Endothelial cell of umbilical vein (primary cell): ENCODE measurements around the gene SHISA6. TPM values are rescaled to one million over a fixed set of nuclear protein-coding genes. Genes with fewer than 3 reads are reported as not detected.

Experiments used
- BruUV-seq: library from RNA; stranded (reverse); fragments of 400-500 nt; replicated peaks from 2 replicates; lab custom pipeline; 2021; lab: Mats Ljungman, UMichigan
- CTCF ChIA-PET: fragments of 300-600, 350-600 bp; sonication (Branson Sonifier 250); formaldehyde crosslinking; loops from one replicate; lab custom pipeline; 2021; ENCODE audit warnings: antibody characterized with exemption, inconsistent platforms; lab: Charles Lee
- POLR2A ChIA-PET: fragments of 300-600, 350-600 bp; sonication (Branson Sonifier 250); formaldehyde crosslinking; loops from one replicate; lab custom pipeline; 2021; ENCODE audit warnings: antibody characterized with exemption, inconsistent platforms; lab: Charles Lee
- DNase-seq: peaks from one replicate; pipeline ENCODE4 v3.0.0-alpha.2; 2011; ENCODE audit warnings: low read depth, low spot score
- FAIRE-seq: peaks from 2 replicates; lab custom pipeline; 2011; peaks lifted over from hg19 to GRCh38; lab: Jason Lieb, UNC
- H2AFZ ChIP-seq: 2 replicates; pipeline ENCODE4 v1.6.0; 2012; ENCODE audit warnings: low read depth, low read length, control low read depth, inconsistent platforms
- H3K27ac ChIP-seq: 2 replicates; pipeline ENCODE4 v1.5.1; 2011; ENCODE audit warnings: low read depth, mild to moderate bottlenecking, control low read depth, low read length, moderate library complexity; ENCODE audit not compliant: insufficient read depth
- H3K27me3 ChIP-seq, 2 experiments: 2 replicates each; pipeline versions ENCODE4 v1.6.0 to v1.6.1; 2011; ENCODE audit warnings: low read length in 2 of 2, mixed read lengths in 1 of 2; ENCODE audit not compliant: control insufficient read depth in 2 of 2, insufficient read depth in 2 of 2
- H3K36me3 ChIP-seq, 2 experiments: 2 replicates in 1 of 2; 3 replicates in 1 of 2; pipeline ENCODE4 v1.5.1; 2011; ENCODE audit warnings: low read length in 2 of 2, mild to moderate bottlenecking in 1 of 2, moderate library complexity in 1 of 2; ENCODE audit not compliant: control insufficient read depth in 2 of 2, insufficient read depth in 2 of 2; ENCODE audit errors: extremely low read depth in 1 of 2
- H3K4me1 ChIP-seq: 3 replicates; pipeline ENCODE4 v1.5.1; 2011; ENCODE audit warnings: mild to moderate bottlenecking, low read length; ENCODE audit not compliant: control insufficient read depth, insufficient read depth; ENCODE audit errors: extremely low read depth
- H3K4me2 ChIP-seq: 2 replicates; pipeline ENCODE4 v1.6.1; 2011; ENCODE audit warnings: low read length, control low read depth, mixed read lengths; ENCODE audit not compliant: insufficient read depth
- H3K4me3 ChIP-seq, 3 experiments: fragments of 200-600 bp in 1 of 3; sonication (generic), shearing (Covaris generic) in 1 of 3; replicated peaks in 1 of 3; 2 replicates each; pipeline ENCODE4 v1.5.1; 2011 to 2016; ENCODE audit warnings: control low read depth in 3 of 3, low read length in 3 of 3, mild to moderate bottlenecking in 2 of 3, inconsistent platforms in 1 of 3, low read depth in 1 of 3, moderate library complexity in 1 of 3; ENCODE audit not compliant: insufficient read depth in 1 of 3
- H3K79me2 ChIP-seq: 2 replicates; pipeline ENCODE4 v1.6.0; 2012; ENCODE audit warnings: low read length, inconsistent platforms; ENCODE audit not compliant: control insufficient read depth, insufficient read depth
- H3K9ac ChIP-seq: replicated peaks from 2 replicates; pipeline ENCODE3; 2011; ENCODE audit warnings: low read length, control low read depth; ENCODE audit not compliant: insufficient read depth; ENCODE audit errors: extremely low read depth
- H3K9me1 ChIP-seq: replicated peaks from 3 replicates; pipeline ENCODE4 v1.6.0; 2011; ENCODE audit warnings: mild to moderate bottlenecking, low read length; ENCODE audit not compliant: control insufficient read depth, insufficient read depth; ENCODE audit errors: extremely low read depth
- H3K9me3 ChIP-seq: replicated peaks from 2 replicates; pipeline ENCODE4 v1.5.1; 2012; ENCODE audit warnings: low read length, inconsistent platforms; ENCODE audit not compliant: control insufficient read depth, insufficient read depth
- H4K20me1 ChIP-seq: replicated peaks from 2 replicates; pipeline ENCODE3; 2011; ENCODE audit warnings: mild to moderate bottlenecking, low read length; ENCODE audit not compliant: control insufficient read depth, insufficient read depth; ENCODE audit errors: extremely low read depth
- EZH2 ChIP-seq: IDR thresholded peaks from 2 replicates; pipeline ENCODE4 v1.6.1; 2012; ENCODE audit warnings: borderline replicate concordance, low read depth, mild to moderate bottlenecking, moderate library complexity, low read length, inconsistent platforms; ENCODE audit not compliant: severe bottlenecking
- FOS ChIP-seq: IDR thresholded peaks from 2 replicates; pipeline ENCODE4 v1.6.1; 2011; ENCODE audit warnings: mild to moderate bottlenecking, low read length, moderate library complexity, borderline replicate concordance; ENCODE audit not compliant: insufficient read depth
- GATA2 ChIP-seq: IDR thresholded peaks from 2 replicates; pipeline ENCODE4 v1.7.0; 2011; ENCODE audit warnings: low read depth, mild to moderate bottlenecking, moderate library complexity, mixed read lengths, low read length; ENCODE audit not compliant: insufficient read length, insufficient read depth
- JUN ChIP-seq: IDR thresholded peaks from 2 replicates; pipeline ENCODE4 v1.6.1; 2011; ENCODE audit warnings: borderline replicate concordance, low read depth; ENCODE audit not compliant: insufficient read length, insufficient read depth
- MAX ChIP-seq: IDR thresholded peaks from 2 replicates; pipeline ENCODE4 v1.6.1; 2011; ENCODE audit not compliant: insufficient read depth, insufficient read length
- MYC ChIP-seq: IDR thresholded peaks from one replicate; pipeline ENCODE4 v1.6.1; 2011; ENCODE audit warnings: mild to moderate bottlenecking, low read depth, low read length
- POLR2A ChIP-seq: IDR thresholded peaks from 2 replicates; pipeline ENCODE4 v1.6.1; 2012; ENCODE audit warnings: low read depth, mild to moderate bottlenecking, control low read depth, low read length
- POLR2AphosphoS5 ChIP-seq: IDR thresholded peaks from 2 replicates; pipeline ENCODE4 v1.6.1; 2012; ENCODE audit warnings: low read depth, mild to moderate bottlenecking, control low read depth, low read length, moderate library complexity; ENCODE audit not compliant: insufficient read depth
- dilution Hi-C: fragments of 300-500 bp; cut with MboI; formaldehyde crosslinking; loops from one replicate; pipeline ENCODE4 v1.15.0; 2019; ENCODE audit warnings: low sequenced_read_pairs; ENCODE audit not compliant: extremely low pct_ligation_motif_present
- intact Hi-C: fragments of 100-400 bp; cut with micrococcal nuclease; formaldehyde crosslinking; loops from one replicate; pipeline ENCODE4 v1.10.0; 2022
- polyA plus RNA-seq, 4 experiments: library from polyadenylated mRNA; depleted of rRNA in 3 of 4; stranded (reverse) in 3 of 4; unstranded in 1 of 4; fragments of >200 nt; gene quantifications; 2 replicates each; pipeline versions ENCODE4 v1.2.1 to v1.2.3, GENCODE V29; 2011 to 2012; ENCODE audit warnings: missing spikeins in 1 of 4
- total RNA-seq: library from RNA; stranded (reverse); gene quantifications from 2 replicates; pipeline ENCODE4 v1.2.3, GENCODE V29; 2021
- TF ChIP-seq, protein P1 (sequence below), 2 donors: IDR thresholded peaks; 1 replicate in 1 of 2; 2 replicates in 1 of 2; pipeline ENCODE4 v1.5.1; 2011; ENCODE audit warnings: low read length in 2 of 2, mild to moderate bottlenecking in 2 of 2, moderate library complexity in 2 of 2, control low read depth in 1 of 2, inconsistent platforms in 1 of 2, low read depth in 1 of 2; ENCODE audit not compliant: insufficient read depth in 1 of 2; ENCODE audit errors: extremely low read depth in 1 of 2

Gene SHISA6
- total and polyA plus RNA-seq, 2 donors (not counting 3 experiments of a cell fraction or from before 2014, with no cell fraction given) = not detected

DNA sequence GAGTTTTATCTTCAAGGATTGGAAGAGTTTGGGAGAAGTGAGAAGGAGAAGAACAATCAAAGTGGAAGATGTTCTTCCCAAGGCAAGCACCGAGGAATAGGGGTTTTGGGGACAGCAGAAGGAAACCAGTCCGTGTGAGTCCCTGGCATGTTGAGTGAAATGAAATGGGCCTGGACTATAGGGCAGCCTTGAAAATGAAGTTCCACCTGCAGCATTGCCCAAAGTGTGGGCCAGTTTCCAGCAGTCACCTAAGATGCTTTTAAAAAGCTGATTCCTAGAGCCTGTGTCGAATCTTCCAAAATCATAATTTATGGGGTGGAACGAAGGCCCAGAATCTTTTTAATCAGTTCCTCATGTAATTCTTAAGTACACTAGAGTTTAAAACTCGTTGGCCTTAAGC lies 297.4 kb downstream of the SHISA6 start:
- Histone ChIP-seq H3K27me3 (no peaks in the 10 kb centered on the region), H3K9ac (no peak overlapping the region), H3K79me2 (no peaks in the 10 kb centered on the region), H2AFZ (no peak overlapping the region), H3K4me3 (no peak overlapping the region), H4K20me1 (no peaks in the 10 kb centered on the region), H3K4me2 (no peak overlapping the region), H3K9me1 (no peaks in the 10 kb centered on the region), H3K27ac (no peak overlapping the region), H3K4me1 (no peaks in the 10 kb centered on the region), H3K36me3 (no peaks in the 10 kb centered on the region), H3K9me3 (peaks cover 8% of the 10 kb centered on the region)
- FAIRE-seq (no peak), DNase-seq (no peak)
- CTCF ChIA-PET = no interaction called here
- POLR2A ChIA-PET = no interaction called here
- dilution Hi-C loops = no loop called here
- intact Hi-C loops = no loop called here
- BruUV-seq = no TSS peak
- TF ChIP-seq FOS (no peak), POLR2A (no peak), GATA2 (no peak), POLR2AphosphoS5 (no peak), MAX (no peak), MYC (no peak), JUN (no peak), EZH2 (no peak)
- TF ChIP-seq, protein P1, sequence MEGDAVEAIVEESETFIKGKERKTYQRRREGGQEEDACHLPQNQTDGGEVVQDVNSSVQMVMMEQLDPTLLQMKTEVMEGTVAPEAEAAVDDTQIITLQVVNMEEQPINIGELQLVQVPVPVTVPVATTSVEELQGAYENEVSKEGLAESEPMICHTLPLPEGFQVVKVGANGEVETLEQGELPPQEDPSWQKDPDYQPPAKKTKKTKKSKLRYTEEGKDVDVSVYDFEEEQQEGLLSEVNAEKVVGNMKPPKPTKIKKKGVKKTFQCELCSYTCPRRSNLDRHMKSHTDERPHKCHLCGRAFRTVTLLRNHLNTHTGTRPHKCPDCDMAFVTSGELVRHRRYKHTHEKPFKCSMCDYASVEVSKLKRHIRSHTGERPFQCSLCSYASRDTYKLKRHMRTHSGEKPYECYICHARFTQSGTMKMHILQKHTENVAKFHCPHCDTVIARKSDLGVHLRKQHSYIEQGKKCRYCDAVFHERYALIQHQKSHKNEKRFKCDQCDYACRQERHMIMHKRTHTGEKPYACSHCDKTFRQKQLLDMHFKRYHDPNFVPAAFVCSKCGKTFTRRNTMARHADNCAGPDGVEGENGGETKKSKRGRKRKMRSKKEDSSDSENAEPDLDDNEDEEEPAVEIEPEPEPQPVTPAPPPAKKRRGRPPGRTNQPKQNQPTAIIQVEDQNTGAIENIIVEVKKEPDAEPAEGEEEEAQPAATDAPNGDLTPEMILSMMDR (IDR thresholded peaks at IDR 0.05; ENCODE audit: extremely low read depth in 1 of 2, insufficient read depth in 1 of 2, low read depth in 1 of 2, low read length in 2 of 2) = no peak
